GM23338 (cell line): Measurements from ENCODE around the gene RCBTB2. TPM values are rescaled to one million over a fixed set of nuclear protein-coding genes. Genes with fewer than 3 reads are reported as not detected.

ENCODE experiments used
- ATAC-seq: fragments of 200-7000 bp; cut with Tn5 transposase; 3 replicates; pipeline ENCODE4 v1.9.1; 2020
- DNase-seq: peaks from one replicate; pipeline ENCODE4 v3.0.0-alpha.2; 2015; ENCODE audit warnings: low spot score
- H2AFZ ChIP-seq: fragments of 200-600 bp; sonication (generic); 2 replicates; pipeline ENCODE4 v1.8.0; 2016; ENCODE audit warnings: antibody characterized with exemption, mild to moderate bottlenecking, moderate library complexity
- H3F3A ChIP-seq: fragments of 200-600 bp; sonication (generic); replicated peaks from 2 replicates; pipeline ENCODE4 v1.8.0; 2017; ENCODE audit warnings: antibody characterized with exemption, mixed run types, low read depth
- H3K27ac ChIP-seq: fragments of 200-600 bp; sonication (generic); 2 replicates; pipeline ENCODE4 v1.6.1; 2016; ENCODE audit warnings: low read depth
- H3K27me3 ChIP-seq: fragments of 200-600 bp; sonication (generic); 2 replicates; pipeline ENCODE4 v1.8.0; 2016; ENCODE audit warnings: mild to moderate bottlenecking, mixed run types, moderate library complexity; ENCODE audit not compliant: insufficient read depth
- H3K36me3 ChIP-seq: fragments of 200-600 bp; sonication (generic); 2 replicates; pipeline ENCODE4 v1.8.0; 2016; ENCODE audit warnings: mild to moderate bottlenecking; ENCODE audit not compliant: insufficient read depth
- H3K4me1 ChIP-seq: fragments of 200-600 bp; sonication (generic); 2 replicates; pipeline ENCODE4 v1.8.0; 2016; ENCODE audit warnings: mild to moderate bottlenecking, moderate library complexity; ENCODE audit not compliant: insufficient read depth
- H3K4me2 ChIP-seq: fragments of 200-600 bp; sonication (generic); 2 replicates; pipeline ENCODE4 v1.7.1; 2017; ENCODE audit warnings: mixed run types
- H3K4me3 ChIP-seq: fragments of 200-600 bp; sonication (generic); 2 replicates; pipeline ENCODE4 v1.6.1; 2016; ENCODE audit warnings: mixed run types
- H3K79me2 ChIP-seq: fragments of 200-600 bp; sonication (generic); replicated peaks from 2 replicates; pipeline ENCODE4 v1.8.0; 2017; ENCODE audit warnings: mild to moderate bottlenecking; ENCODE audit not compliant: insufficient read depth
- H3K9me2 ChIP-seq: fragments of 200-600 bp; sonication (generic); 2 replicates; pipeline ENCODE4 v1.8.0; 2017; ENCODE audit not compliant: insufficient read depth
- H4K20me1 ChIP-seq: fragments of 200-600 bp; sonication (generic); replicated peaks from 2 replicates; pipeline ENCODE4 v1.8.0; 2017; ENCODE audit warnings: mild to moderate bottlenecking; ENCODE audit not compliant: insufficient read depth
- H3K27ac Mint-ChIP-seq: 2 replicates; pipeline ENCODE4 v1.8.0; 2020; ENCODE audit warnings: inconsistent platforms, mild to moderate bottlenecking, moderate library complexity, mixed read lengths
- H3K27me3 Mint-ChIP-seq: 3 replicates; pipeline ENCODE4 v1.8.0; 2022; ENCODE audit warnings: low read depth, mild to moderate bottlenecking, moderate library complexity, mixed read lengths, inconsistent platforms; ENCODE audit not compliant: insufficient read depth, poor library complexity
- H3K36me3 Mint-ChIP-seq: 3 replicates; pipeline ENCODE4 v1.8.0; 2021; ENCODE audit warnings: low read depth, mild to moderate bottlenecking, inconsistent platforms, moderate library complexity, mixed read lengths
- H3K4me1 Mint-ChIP-seq: 3 replicates; pipeline ENCODE4 v1.8.0; 2020; ENCODE audit warnings: mild to moderate bottlenecking, inconsistent platforms, mixed read lengths
- H3K4me3 Mint-ChIP-seq: 3 replicates; pipeline ENCODE4 v1.8.0; 2021; ENCODE audit warnings: moderate library complexity, mild to moderate bottlenecking, inconsistent platforms, mixed read lengths
- H3K9me3 Mint-ChIP-seq: 3 replicates; pipeline ENCODE4 v1.8.0; 2020; ENCODE audit warnings: moderate library complexity, mild to moderate bottlenecking, inconsistent platforms, mixed read lengths
- CREB1 ChIP-seq: fragments of 250-450 bp; sonication (Bioruptor Pico); IDR thresholded peaks from 2 replicates; pipeline ENCODE4 v1.5.0; 2020; ENCODE audit warnings: low read depth, mild to moderate bottlenecking, moderate library complexity
- EZH2 ChIP-seq: fragments of 200-600 bp; sonication (generic); IDR thresholded peaks from one replicate; pipeline ENCODE4 v1.8.0; 2017; ENCODE audit warnings: antibody characterized with exemption, mild to moderate bottlenecking, low read depth; ENCODE audit not compliant: unreplicated experiment
- POLR2AphosphoS5 ChIP-seq: IDR thresholded peaks from 2 replicates; pipeline ENCODE4 v1.6.1; 2016; ENCODE audit warnings: antibody characterized with exemption, low read depth
- REST ChIP-seq: IDR thresholded peaks from one replicate; pipeline ENCODE4 v1.6.1; 2018; ENCODE audit warnings: antibody characterized with exemption; ENCODE audit not compliant: unreplicated experiment
- ZNF114 ChIP-seq: fragments of 250-450 bp; sonication (Bioruptor Pico); IDR thresholded peaks from 2 replicates; pipeline ENCODE4 v1.5.0; 2020; ENCODE audit warnings: mild to moderate bottlenecking, moderate library complexity
- long read RNA-seq: library from polyadenylated mRNA; unstranded; transcript quantifications from one replicate; pipeline ENCODE4 v2.0.0, GENCODE V29; 2020; ENCODE audit not compliant: unreplicated experiment
- polyA plus RNA-seq: library from polyadenylated mRNA; unstranded; fragments of >200 nt; fragmentation: Nextera tagmentation; extraction: Ambion mirVana; gene quantifications from 2 replicates; pipeline ENCODE4 v1.2.1, GENCODE V29; 2016
- total RNA-seq: library from RNA; depleted of rRNA; stranded (reverse); fragments of >200 nt; shearing (Covaris generic); gene quantifications from 2 replicates; pipeline ENCODE4 v1.2.3, GENCODE V29; 2014; rRNA removed
- TF ChIP-seq, protein P1 (sequence below): fragments of 250-450 bp; sonication (Bioruptor Pico); IDR thresholded peaks from 2 replicates; pipeline ENCODE4 v1.5.0; 2020; ENCODE audit warnings: mild to moderate bottlenecking, moderate library complexity

Gene RCBTB2
- 15.3 and 20.8 TPM in 2 replicates for total RNA-seq
- 8.1 TPM in 2 replicates for polyA plus RNA-seq
- long read RNA-seq, partial matches to known transcripts: 1 of 8 reads
- long read RNA-seq, other reads (novel, unspliced or antisense): 5 of 8 reads

DNA sequence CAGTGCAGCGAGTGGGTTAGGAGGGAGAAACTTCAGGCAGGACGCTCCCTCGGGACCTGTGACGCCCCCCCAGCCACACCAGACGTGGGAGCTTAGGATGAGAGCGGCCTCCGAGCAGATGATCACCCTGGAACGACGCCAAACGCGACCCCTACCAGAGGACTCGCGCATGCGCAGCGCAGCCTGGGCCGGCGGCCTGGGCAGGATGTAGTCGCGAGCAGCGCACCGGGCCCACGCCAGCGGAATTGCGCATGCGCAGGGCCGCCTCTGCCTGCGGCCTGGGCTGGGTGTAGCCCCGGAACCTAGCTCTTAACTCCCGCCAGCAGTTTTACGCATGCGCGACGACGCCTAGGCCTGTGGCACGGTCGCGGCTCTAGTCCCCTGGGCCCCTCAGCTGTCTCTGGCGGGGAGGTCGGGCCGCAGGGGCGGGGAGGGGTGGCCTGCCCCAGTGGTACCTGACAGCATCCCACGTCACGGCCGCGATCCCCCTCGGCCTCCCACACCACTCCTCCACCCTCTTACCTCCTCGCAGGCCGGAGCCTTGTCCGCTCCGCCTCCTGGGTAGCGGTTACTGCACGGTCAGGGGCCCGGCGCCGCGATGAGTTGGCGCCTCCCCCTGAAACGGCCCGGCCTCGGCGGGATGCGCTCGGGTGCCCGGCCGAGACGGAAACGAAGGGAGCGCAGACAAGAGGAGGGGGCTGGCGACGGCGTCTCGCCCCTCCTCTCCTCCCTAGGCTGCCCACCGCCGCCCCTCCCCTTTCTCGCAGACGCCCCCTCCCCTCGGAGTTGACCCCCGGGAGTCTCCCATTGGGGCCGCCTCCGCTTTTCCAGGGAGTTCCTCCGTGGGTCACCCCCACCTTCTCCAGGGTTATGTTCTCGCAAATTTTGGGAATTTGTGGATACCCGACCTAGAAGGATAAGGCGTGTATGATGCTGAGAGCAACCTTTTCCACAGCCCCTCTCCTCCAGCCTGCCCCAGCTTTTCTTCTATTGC is at the start of gene RCBTB2:
Gene RCBTB2, minus strand, starts transcription at position 575 of the 994 bp plus-strand sequence. CDS start 11,141 bp downstream, outside the sequence.
- H3K27me3 Mint-ChIP-seq: peaks cover 6% of the 10 kb centered on the region
- peak within 1 kb of the TSS; percentile 90 for H3K4me3 ChIP-seq
- peak within 1 kb of the TSS; percentile 92 for H3K27ac ChIP-seq
- H3K9me2 ChIP-seq: 0 out of 2 replicates have a peak, but pooled peaks cover 7% of the 10 kb centered on the region
- peak; percentile 98 for DNase-seq
- H3K36me3 ChIP-seq: no peaks in the 10 kb centered on the region
- peak within 1 kb of the TSS; percentile 97 for H3K4me2 ChIP-seq
- TF ChIP-seq CREB1 (CRISPR knock-in tag) (peak; percentile 49; the same call in 1 of the 2 replicates), ZNF114 (no peak), POLR2AphosphoS5 (peak; percentile 88), EZH2 (no peak), REST (no peak)
- TF ChIP-seq, protein P1, sequence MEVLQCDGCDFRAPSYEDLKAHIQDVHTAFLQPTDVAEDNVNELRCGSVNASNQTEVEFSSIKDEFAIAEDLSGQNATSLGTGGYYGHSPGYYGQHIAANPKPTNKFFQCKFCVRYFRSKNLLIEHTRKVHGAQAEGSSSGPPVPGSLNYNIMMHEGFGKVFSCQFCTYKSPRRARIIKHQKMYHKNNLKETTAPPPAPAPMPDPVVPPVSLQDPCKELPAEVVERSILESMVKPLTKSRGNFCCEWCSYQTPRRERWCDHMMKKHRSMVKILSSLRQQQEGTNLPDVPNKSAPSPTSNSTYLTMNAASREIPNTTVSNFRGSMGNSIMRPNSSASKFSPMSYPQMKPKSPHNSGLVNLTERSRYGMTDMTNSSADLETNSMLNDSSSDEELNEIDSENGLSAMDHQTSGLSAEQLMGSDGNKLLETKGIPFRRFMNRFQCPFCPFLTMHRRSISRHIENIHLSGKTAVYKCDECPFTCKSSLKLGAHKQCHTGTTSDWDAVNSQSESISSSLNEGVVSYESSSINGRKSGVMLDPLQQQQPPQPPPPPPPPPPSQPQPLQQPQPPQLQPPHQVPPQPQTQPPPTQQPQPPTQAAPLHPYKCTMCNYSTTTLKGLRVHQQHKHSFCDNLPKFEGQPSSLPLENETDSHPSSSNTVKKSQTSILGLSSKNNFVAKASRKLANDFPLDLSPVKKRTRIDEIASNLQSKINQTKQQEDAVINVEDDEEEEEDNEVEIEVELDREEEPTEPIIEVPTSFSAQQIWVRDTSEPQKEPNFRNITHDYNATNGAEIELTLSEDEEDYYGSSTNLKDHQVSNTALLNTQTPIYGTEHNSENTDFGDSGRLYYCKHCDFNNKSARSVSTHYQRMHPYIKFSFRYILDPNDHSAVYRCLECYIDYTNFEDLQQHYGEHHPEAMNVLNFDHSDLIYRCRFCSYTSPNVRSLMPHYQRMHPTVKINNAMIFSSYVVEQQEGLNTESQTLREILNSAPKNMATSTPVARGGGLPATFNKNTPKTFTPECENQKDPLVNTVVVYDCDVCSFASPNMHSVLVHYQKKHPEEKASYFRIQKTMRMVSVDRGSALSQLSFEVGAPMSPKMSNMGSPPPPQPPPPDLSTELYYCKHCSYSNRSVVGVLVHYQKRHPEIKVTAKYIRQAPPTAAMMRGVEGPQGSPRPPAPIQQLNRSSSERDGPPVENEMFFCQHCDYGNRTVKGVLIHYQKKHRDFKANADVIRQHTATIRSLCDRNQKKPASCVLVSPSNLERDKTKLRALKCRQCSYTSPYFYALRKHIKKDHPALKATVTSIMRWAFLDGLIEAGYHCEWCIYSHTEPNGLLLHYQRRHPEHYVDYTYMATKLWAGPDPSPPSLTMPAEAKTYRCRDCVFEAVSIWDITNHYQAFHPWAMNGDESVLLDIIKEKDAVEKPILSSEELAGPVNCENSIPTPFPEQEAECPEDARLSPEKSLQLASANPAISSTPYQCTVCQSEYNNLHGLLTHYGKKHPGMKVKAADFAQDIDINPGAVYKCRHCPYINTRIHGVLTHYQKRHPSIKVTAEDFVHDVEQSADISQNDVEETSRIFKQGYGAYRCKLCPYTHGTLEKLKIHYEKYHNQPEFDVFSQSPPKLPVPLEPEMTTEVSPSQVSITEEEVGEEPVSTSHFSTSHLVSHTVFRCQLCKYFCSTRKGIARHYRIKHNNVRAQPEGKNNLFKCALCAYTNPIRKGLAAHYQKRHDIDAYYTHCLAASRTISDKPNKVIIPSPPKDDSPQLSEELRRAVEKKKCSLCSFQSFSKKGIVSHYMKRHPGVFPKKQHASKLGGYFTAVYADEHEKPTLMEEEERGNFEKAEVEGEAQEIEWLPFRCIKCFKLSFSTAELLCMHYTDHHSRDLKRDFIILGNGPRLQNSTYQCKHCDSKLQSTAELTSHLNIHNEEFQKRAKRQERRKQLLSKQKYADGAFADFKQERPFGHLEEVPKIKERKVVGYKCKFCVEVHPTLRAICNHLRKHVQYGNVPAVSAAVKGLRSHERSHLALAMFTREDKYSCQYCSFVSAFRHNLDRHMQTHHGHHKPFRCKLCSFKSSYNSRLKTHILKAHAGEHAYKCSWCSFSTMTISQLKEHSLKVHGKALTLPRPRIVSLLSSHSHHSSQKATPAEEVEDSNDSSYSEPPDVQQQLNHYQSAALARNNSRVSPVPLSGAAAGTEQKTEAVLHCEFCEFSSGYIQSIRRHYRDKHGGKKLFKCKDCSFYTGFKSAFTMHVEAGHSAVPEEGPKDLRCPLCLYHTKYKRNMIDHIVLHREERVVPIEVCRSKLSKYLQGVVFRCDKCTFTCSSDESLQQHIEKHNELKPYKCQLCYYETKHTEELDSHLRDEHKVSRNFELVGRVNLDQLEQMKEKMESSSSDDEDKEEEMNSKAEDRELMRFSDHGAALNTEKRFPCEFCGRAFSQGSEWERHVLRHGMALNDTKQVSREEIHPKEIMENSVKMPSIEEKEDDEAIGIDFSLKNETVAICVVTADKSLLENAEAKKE: no peak
- H3K4me3 Mint-ChIP-seq: peak within 1 kb of the TSS; percentile 95
- H3K27ac Mint-ChIP-seq: peak within 1 kb of the TSS; percentile 97
- H3F3A ChIP-seq: 0 out of 2 replicates have a peak, but pooled peaks cover 3% of the 10 kb centered on the region
- H2AFZ ChIP-seq: peak within 1 kb of the TSS; percentile 98
- H4K20me1 ChIP-seq: no peaks in the 10 kb centered on the region
- peaks cover 13% of the 10 kb centered on the region for H3K4me1 Mint-ChIP-seq
- H3K27me3 ChIP-seq: no peaks in the 10 kb centered on the region
- peaks cover 3% of the 10 kb centered on the region; the same call in 1 of the 3 replicates for H3K9me3 Mint-ChIP-seq
- peaks cover 36% of the 10 kb centered on the region for H3K79me2 ChIP-seq
- H3K4me1 ChIP-seq: peaks cover 11% of the 10 kb centered on the region
- no peaks in the 10 kb centered on the region for H3K36me3 Mint-ChIP-seq
- peak; percentile 90 for ATAC-seq
